SK-N-SH (cell line): ENCODE measurements around the gene UBE2E2. TPM values are rescaled to one million over a fixed set of nuclear protein-coding genes. Genes with fewer than 3 reads are reported as not detected.

ENCODE experiments used
- CTCF ChIA-PET: fragments of 300-600, 350-600 bp; formaldehyde crosslinking; extraction: SDS; loops from one replicate; lab custom pipeline; 2021; lab: Yijun Ruan, JAX
- POLR2A ChIA-PET: fragments of 350-600 bp; sonication (Branson Sonifier 250); formaldehyde crosslinking; extraction: SDS; loops from one replicate; lab custom pipeline; 2020; ENCODE audit warnings: antibody characterized with exemption, inconsistent platforms; lab: Yijun Ruan, JAX
- DNase-seq: peaks from one replicate; pipeline ENCODE4 v3.0.0; 2012
- H2AFZ ChIP-seq: fragments of 200-600 bp; sonication (generic); 2 replicates; pipeline ENCODE4 v1.8.1; 2016; ENCODE audit warnings: antibody characterized with exemption, mild to moderate bottlenecking, low read depth
- H3F3A ChIP-seq: fragments of 200-600 bp; sonication (generic); replicated peaks from 2 replicates; pipeline ENCODE3; 2016; ENCODE audit warnings: antibody characterized with exemption, mild to moderate bottlenecking; ENCODE audit not compliant: insufficient read depth
- H3K27ac ChIP-seq, 2 experiments: fragments of 200-500 bp in 1 of 2; fragments of 200-600 bp in 1 of 2; sonication (Bioruptor generic) in 1 of 2; sonication (generic), shearing (Covaris generic) in 1 of 2; 2 replicates each; pipeline versions ENCODE4 v1.5.1 to v1.6.1; 2014 to 2016; ENCODE audit warnings: low read depth in 2 of 2, inconsistent platforms in 1 of 2, low read length in 1 of 2, mild to moderate bottlenecking in 1 of 2, mixed read lengths in 1 of 2
- H3K27me3 ChIP-seq: fragments of 200-600 bp; sonication (generic), shearing (Covaris generic); 2 replicates; pipeline ENCODE4 v1.6.1; 2016; ENCODE audit warnings: mixed run types; ENCODE audit not compliant: insufficient read depth
- H3K36me3 ChIP-seq, 2 experiments: fragments of 200-500 bp in 1 of 2; fragments of 200-600 bp in 1 of 2; sonication (Bioruptor generic) in 1 of 2; sonication (generic) in 1 of 2; replicated peaks in 1 of 2; 2 replicates each; pipeline versions ENCODE3 to v1.5.1; 2014 to 2016; ENCODE audit warnings: low read length in 1 of 2, mild to moderate bottlenecking in 1 of 2; ENCODE audit not compliant: insufficient read depth in 2 of 2, control insufficient read depth in 1 of 2
- H3K4me1 ChIP-seq, 2 experiments: fragments of 200-500 bp in 1 of 2; fragments of 200-600 bp in 1 of 2; sonication (Bioruptor generic) in 1 of 2; sonication (generic), shearing (Covaris generic) in 1 of 2; 2 replicates each; pipeline versions ENCODE4 v1.5.1 to v1.6.1; 2014 to 2016; ENCODE audit warnings: low read depth in 1 of 2, low read length in 1 of 2, mixed run types in 1 of 2; ENCODE audit not compliant: insufficient read depth in 2 of 2, control insufficient read depth in 1 of 2
- H3K4me2 ChIP-seq: fragments of 200-600 bp; sonication (generic), shearing (Covaris generic); 2 replicates; pipeline ENCODE4 v1.6.1; 2017; ENCODE audit warnings: mixed run types
- H3K4me3 ChIP-seq, 2 experiments: fragments of 200-500 bp in 1 of 2; fragments of 200-600 bp in 1 of 2; sonication (Bioruptor generic) in 1 of 2; sonication (generic), shearing (Covaris generic) in 1 of 2; 2 replicates each; pipeline versions ENCODE4 v1.5.1 to v1.8.1; 2014 to 2016; ENCODE audit warnings: low read depth in 2 of 2, inconsistent platforms in 1 of 2, low read length in 1 of 2, mild to moderate bottlenecking in 1 of 2, mixed read lengths in 1 of 2, moderate library complexity in 1 of 2
- H3K79me2 ChIP-seq: fragments of 200-600 bp; sonication (generic); 2 replicates; pipeline ENCODE4 v1.8.1; 2017; ENCODE audit warnings: mild to moderate bottlenecking; ENCODE audit not compliant: insufficient read depth
- H3K9ac ChIP-seq: fragments of 200-600 bp; sonication (generic); 2 replicates; pipeline ENCODE4 v1.6.1; 2017; ENCODE audit warnings: mixed run types
- H3K9me2 ChIP-seq: fragments of 200-600 bp; sonication (generic); 2 replicates; pipeline ENCODE4 v1.6.1; 2017; ENCODE audit warnings: mixed run types
- H3K9me3 ChIP-seq: fragments of 200-600 bp; sonication (generic); 2 replicates; pipeline ENCODE4 v1.6.1; 2017; ENCODE audit warnings: mixed run types, mild to moderate bottlenecking, moderate library complexity
- H4K20me1 ChIP-seq: fragments of 200-600 bp; sonication (generic); 2 replicates; pipeline ENCODE4 v1.6.1; 2017; ENCODE audit warnings: mild to moderate bottlenecking, mixed run types; ENCODE audit not compliant: insufficient read depth
- CHD2 ChIP-seq: fragments of 150-350 bp; IDR thresholded peaks from 2 replicates; pipeline ENCODE4 v1.6.1; 2018; ENCODE audit warnings: low read length; ENCODE audit not compliant: partially characterized antibody
- FOSL2 ChIP-seq: IDR thresholded peaks from 2 replicates; pipeline ENCODE4 v1.4.0; 2012; ENCODE audit warnings: low read depth, mild to moderate bottlenecking, moderate library complexity, borderline replicate concordance
- FOXM1 ChIP-seq: IDR thresholded peaks from 2 replicates; pipeline ENCODE4 v1.4.0; 2012; ENCODE audit warnings: low read depth, mild to moderate bottlenecking
- GABPA ChIP-seq: IDR thresholded peaks from 2 replicates; pipeline ENCODE4 v1.4.0; 2012; ENCODE audit warnings: low read depth, mild to moderate bottlenecking
- MAX ChIP-seq: IDR thresholded peaks from 2 replicates; pipeline ENCODE4 v1.4.0; 2012; ENCODE audit warnings: low read depth
- MEF2A ChIP-seq: IDR thresholded peaks from 2 replicates; pipeline ENCODE4 v1.4.0; 2012; ENCODE audit warnings: low read depth, borderline replicate concordance
- MXI1 ChIP-seq: IDR thresholded peaks from 2 replicates; pipeline ENCODE4 v1.6.1; 2012; ENCODE audit warnings: mild to moderate bottlenecking, low read depth, low read length, improper control_type of control experiment
- PBX3 ChIP-seq: IDR thresholded peaks from 2 replicates; pipeline ENCODE4; 2012
- POLR2AphosphoS5 ChIP-seq: IDR thresholded peaks from 2 replicates; pipeline ENCODE4 v1.6.1; 2012; ENCODE audit warnings: low read depth, low read length
- RCOR1 ChIP-seq: fragments of 150-350 bp; IDR thresholded peaks from 2 replicates; pipeline ENCODE4 v1.6.1; 2017; ENCODE audit warnings: antibody characterized with exemption, low read length
- REST ChIP-seq: IDR thresholded peaks from 2 replicates; pipeline ENCODE4 v1.6.1; 2012; ENCODE audit warnings: mild to moderate bottlenecking, low read depth, low read length, moderate library complexity
- RFX5 ChIP-seq: IDR thresholded peaks from 2 replicates; pipeline ENCODE4 v1.6.1; 2012; ENCODE audit warnings: mild to moderate bottlenecking, improper control_type of control experiment, low read length
- RXRA ChIP-seq: IDR thresholded peaks from 2 replicates; pipeline ENCODE4 v1.4.0; 2012; ENCODE audit warnings: low read depth, mild to moderate bottlenecking, borderline replicate concordance
- SMC3 ChIP-seq: IDR thresholded peaks from 2 replicates; pipeline ENCODE4 v1.6.1; 2012; ENCODE audit warnings: low read depth, low read length, improper control_type of control experiment
- TAF1 ChIP-seq: IDR thresholded peaks from 2 replicates; pipeline ENCODE4 v1.6.1; 2012; ENCODE audit warnings: low read depth, mild to moderate bottlenecking, low read length, moderate library complexity, borderline replicate concordance
- TCF12 ChIP-seq: IDR thresholded peaks from 2 replicates; pipeline ENCODE4 v1.4.0; 2012
- YY1 ChIP-seq: IDR thresholded peaks from 2 replicates; pipeline ENCODE4 v1.4.0; 2012; ENCODE audit warnings: low read depth, mild to moderate bottlenecking
- WGBS: methylation state at CpG from one replicate; pipeline ENCODE4 v1.1.6; 2017; ENCODE audit warnings: low lambda C conversion rate; 5-methylcytosine and 5-hydroxymethylcytosine counted together
- polyA plus RNA-seq, 3 experiments: library from polyadenylated mRNA; depleted of rRNA; stranded (reverse); fragments of >200 nt; gene quantifications; 2 replicates each; pipeline ENCODE4 v1.2.3, GENCODE V29; 2012
- TF ChIP-seq, protein P1 (sequence below): fragments of 200-600 bp; sonication (generic); IDR thresholded peaks from 2 replicates; pipeline ENCODE4 v1.6.1; 2017; ENCODE audit warnings: antibody characterized with exemption, mild to moderate bottlenecking, moderate library complexity
- TF ChIP-seq, protein P2 (sequence below): IDR thresholded peaks from 2 replicates; pipeline ENCODE4 v1.4.0; 2012; ENCODE audit warnings: low read depth, borderline replicate concordance
- TF ChIP-seq, protein P3 (sequence below): fragments of 150-350 bp; IDR thresholded peaks from 2 replicates; pipeline ENCODE4 v1.6.1; 2016; ENCODE audit warnings: mild to moderate bottlenecking, low read depth, low read length

The UBE2E2 gene
- polyA plus RNA-seq, 1 of the 3 experiments (the other 2 are of a cell fraction) = 46.4 TPM

DNA sequence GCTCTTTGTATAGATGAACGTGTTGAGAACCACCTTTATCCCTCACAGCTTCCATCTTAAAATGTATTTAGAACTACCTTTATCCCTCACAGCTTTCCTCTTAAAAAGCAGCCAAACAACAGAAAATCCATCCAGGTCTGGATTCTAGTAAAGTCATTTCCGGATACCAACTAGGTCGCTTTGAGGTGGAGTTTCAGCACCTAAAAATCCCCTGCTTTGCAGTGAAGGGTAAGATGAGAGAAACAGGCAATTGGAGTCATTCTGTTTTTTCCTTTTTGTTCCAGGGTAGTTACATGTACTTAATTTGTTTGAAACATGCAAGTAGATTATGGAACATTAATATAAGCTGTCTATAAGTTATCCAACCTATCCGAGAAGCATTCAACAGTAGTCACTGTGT lies 192.0 kb downstream of the UBE2E2 start:
- H3K9me3 ChIP-seq = no peaks in the 10 kb centered on the region
- no peak overlapping the region for H3K27ac ChIP-seq
- ChIA-PET POLR2A (no interaction called here), CTCF (interaction anchor here (0.7 to 1.3 kb wide), 2 partner anchors 9 to 12 kb away, joined by 3 read pairs; no protein-coding TSS in a partner anchor)
- DNase-seq = no peak
- H3K4me2 ChIP-seq = no peak overlapping the region
- H3K79me2 ChIP-seq = no peaks in the 10 kb centered on the region
- H3K36me3 ChIP-seq = no peaks in the 10 kb centered on the region
- H4K20me1 ChIP-seq = no peaks in the 10 kb centered on the region
- H3K4me1 ChIP-seq = peaks cover 0 to 2% of the 10 kb centered on the region in 2 experiments; a peak in 1 of 4 replicates
- no peak overlapping the region for H2AFZ ChIP-seq
- H3K9me2 ChIP-seq = no peaks in the 10 kb centered on the region
- no peak overlapping the region for H3K9ac ChIP-seq
- TF ChIP-seq SMC3 (no peak), POLR2AphosphoS5 (no peak), MXI1 (no peak), RCOR1 (no peak), FOXM1 (no peak), MAX (no peak), TCF12 (no peak), REST (no peak), CHD2 (no peak), YY1 (no peak), MEF2A (no peak), GABPA (no peak), RXRA (no peak), PBX3 (no peak), TAF1 (no peak), RFX5 (no peak), FOSL2 (no peak)
- TF ChIP-seq, protein P1, sequence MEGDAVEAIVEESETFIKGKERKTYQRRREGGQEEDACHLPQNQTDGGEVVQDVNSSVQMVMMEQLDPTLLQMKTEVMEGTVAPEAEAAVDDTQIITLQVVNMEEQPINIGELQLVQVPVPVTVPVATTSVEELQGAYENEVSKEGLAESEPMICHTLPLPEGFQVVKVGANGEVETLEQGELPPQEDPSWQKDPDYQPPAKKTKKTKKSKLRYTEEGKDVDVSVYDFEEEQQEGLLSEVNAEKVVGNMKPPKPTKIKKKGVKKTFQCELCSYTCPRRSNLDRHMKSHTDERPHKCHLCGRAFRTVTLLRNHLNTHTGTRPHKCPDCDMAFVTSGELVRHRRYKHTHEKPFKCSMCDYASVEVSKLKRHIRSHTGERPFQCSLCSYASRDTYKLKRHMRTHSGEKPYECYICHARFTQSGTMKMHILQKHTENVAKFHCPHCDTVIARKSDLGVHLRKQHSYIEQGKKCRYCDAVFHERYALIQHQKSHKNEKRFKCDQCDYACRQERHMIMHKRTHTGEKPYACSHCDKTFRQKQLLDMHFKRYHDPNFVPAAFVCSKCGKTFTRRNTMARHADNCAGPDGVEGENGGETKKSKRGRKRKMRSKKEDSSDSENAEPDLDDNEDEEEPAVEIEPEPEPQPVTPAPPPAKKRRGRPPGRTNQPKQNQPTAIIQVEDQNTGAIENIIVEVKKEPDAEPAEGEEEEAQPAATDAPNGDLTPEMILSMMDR = no peak
- TF ChIP-seq, protein P2, sequence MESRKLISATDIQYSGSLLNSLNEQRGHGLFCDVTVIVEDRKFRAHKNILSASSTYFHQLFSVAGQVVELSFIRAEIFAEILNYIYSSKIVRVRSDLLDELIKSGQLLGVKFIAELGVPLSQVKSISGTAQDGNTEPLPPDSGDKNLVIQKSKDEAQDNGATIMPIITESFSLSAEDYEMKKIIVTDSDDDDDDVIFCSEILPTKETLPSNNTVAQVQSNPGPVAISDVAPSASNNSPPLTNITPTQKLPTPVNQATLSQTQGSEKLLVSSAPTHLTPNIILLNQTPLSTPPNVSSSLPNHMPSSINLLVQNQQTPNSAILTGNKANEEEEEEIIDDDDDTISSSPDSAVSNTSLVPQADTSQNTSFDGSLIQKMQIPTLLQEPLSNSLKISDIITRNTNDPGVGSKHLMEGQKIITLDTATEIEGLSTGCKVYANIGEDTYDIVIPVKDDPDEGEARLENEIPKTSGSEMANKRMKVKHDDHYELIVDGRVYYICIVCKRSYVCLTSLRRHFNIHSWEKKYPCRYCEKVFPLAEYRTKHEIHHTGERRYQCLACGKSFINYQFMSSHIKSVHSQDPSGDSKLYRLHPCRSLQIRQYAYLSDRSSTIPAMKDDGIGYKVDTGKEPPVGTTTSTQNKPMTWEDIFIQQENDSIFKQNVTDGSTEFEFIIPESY = no peak
- TF ChIP-seq, protein P3, sequence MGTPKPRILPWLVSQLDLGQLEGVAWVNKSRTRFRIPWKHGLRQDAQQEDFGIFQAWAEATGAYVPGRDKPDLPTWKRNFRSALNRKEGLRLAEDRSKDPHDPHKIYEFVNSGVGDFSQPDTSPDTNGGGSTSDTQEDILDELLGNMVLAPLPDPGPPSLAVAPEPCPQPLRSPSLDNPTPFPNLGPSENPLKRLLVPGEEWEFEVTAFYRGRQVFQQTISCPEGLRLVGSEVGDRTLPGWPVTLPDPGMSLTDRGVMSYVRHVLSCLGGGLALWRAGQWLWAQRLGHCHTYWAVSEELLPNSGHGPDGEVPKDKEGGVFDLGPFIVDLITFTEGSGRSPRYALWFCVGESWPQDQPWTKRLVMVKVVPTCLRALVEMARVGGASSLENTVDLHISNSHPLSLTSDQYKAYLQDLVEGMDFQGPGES = no peak
- no peaks in the 10 kb centered on the region for H3K27me3 ChIP-seq
- H3K4me3 ChIP-seq = no peak overlapping the region
- no peaks in the 10 kb centered on the region for H3F3A ChIP-seq
- WGBS = 95% methylated on average over 4 of the region's 4 CpGs
